NCI-H446 (cell line): ENCODE data around the gene PCDH15.
"Not testable (repeated sequence)": the region's sequence is repeated elsewhere in the genome, so short reads cannot be mapped to it uniquely, and the experiment has no call there.

ENCODE experiments used
- DNase-seq, 2 experiments: peaks; one replicate each; lab custom pipeline; 2025; lab: John Stamatoyannopoulos, UW

Gene PCDH15

DNA sequence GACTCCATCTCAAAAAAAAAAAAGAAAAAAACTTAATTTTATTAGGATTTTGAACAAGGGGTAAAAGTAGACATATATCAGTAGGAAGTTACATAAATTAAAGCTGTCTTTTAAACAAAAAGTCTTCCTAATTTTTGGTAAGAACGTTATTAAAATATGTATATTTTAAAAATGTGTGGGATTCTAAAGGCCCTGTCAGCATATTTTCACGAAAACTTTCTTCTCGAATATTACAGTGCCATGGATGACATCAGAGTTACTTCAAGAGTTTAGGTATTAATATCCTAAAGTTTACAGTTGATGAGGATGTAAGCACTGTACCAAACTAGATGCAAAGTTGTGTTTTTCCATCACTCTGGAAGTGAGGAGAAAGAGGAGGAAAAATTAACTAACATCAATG, 820.8 kb downstream of the PCDH15 start:
- no peak for DNase-seq

- DNase-seq: no peak
These were observed 822.7 kb downstream of the PCDH15 start for GRCh38 chr10:53978301-53978700.

DNA sequence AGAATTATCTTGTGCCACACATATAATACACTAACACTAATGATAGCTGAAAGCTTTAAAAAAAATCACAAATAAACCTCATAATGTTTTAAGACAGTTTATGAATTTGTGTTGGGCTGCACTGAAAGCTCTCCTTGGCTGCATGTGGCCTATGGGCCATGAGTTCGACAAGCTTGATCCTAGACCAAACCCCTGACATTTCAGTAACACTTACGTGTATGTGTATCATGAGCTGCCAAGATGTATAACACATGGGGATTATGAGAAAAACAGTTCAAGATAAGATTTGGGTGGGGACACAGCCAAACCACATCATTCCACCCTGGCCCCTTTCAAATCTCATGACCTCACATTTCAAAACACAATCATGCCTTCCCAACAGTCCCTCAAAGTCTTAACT, 823.8 kb downstream of the PCDH15 start:
- no peak for DNase-seq

GRCh38 chr10:53957401-53957800, 843.6 kb downstream of the PCDH15 start:
- no peak for DNase-seq

DNA sequence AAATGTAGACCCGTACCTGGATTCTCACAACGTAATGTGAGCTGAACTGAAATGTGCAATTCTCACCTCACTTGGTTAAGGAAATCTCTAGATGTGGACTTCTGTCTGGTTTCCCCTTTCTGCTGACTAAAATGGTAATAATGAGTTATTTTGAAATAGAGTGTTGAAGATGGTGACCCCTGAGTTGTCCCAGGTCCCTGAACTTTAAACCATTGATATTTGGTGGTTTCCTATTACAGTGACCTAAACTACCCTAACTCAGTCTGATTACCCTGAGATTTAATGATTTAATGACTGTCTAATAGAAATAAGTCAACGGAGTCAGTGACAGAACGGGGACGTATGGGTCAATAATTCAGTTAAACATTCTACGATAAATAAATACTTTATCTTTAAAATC, 845.9 kb downstream of the PCDH15 start:
- no peak for DNase-seq

DNA sequence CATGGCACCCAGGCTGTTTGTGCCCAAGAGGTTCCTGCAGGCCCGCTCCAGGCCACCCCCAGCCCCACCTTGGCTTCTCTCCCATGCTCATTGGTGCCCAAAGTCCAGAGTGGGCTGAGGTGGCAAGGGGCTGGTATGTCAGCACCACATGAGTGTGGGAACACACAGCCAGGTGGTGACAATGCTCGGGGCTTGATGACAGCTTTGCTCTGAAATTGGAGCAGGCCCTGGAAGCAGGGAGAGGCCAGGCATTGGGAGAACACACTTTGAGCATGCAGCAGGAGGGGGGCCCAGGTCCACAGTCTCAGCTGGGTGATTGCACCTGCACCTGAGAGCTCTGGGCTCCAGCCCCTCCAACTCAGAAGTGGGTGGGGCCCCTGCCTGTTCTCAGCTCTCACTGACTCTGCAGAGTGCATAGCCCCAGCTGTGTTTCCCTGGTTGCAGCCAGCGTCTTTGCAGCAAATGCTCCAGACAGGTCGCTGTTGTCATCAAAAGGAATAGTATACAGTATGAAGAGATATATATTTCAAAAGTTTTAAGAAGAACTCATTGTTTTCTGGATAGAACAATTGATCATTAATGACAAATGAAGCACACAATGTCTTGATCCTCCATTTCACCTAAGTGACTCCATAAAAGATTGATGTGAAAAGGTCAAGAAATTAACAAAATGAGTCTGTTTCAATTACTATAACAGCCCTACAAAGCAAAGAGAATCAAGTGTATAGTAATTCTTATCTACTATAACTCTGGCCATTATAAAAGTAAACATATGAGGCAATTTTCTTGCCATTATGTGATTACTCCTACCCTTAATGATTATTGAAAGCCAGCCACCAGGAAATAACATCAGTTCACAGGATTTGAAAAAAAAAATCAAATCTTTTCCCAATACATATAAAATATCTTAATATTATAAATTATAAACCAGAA, 848.1 kb downstream of the PCDH15 start:
- no peak for DNase-seq

DNA sequence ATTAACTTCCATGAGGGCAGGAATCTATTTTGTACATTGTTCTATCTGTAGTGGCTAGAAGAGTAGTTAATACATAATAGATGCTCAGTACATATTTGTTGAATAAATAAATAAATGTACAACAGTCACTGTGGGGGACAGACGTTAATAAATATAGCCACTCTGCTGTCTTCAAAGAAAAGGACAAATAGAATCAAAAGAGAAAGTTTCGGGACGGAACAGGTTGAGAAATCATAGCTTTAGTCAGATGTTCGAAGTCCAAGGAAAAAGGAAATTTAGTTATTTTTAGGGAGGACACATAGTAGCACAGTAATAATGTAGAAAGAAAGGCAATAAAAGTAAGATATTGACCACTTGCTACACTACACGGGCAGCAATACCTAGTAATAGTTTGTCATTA, 861.4 kb downstream of the PCDH15 start:
- no peak for DNase-seq

DNA sequence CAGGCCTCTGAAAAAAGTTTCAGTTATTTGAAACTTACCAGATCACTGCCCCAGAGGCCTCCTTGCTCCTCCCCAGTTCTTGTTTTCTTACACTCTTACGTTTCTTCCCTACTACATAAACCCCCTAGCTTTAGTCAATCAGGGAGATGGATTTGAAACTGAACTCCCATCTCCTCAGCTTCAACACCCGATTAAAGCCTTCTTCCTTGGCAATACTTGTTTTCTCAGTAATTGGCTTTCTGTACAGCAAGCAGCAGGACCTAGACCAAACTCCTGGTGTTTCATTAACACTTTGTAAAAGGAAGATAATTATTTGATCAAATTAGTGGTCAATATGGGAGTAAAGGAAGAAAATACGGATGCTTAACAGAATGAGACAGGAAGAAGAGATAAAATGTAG, 870.4 kb downstream of the PCDH15 start:
- DNase-seq: no peak

- DNase-seq: not testable (repeated sequence)
These were observed 876.9 kb downstream of the PCDH15 start for GRCh38 chr10:53924051-53924700.

DNA sequence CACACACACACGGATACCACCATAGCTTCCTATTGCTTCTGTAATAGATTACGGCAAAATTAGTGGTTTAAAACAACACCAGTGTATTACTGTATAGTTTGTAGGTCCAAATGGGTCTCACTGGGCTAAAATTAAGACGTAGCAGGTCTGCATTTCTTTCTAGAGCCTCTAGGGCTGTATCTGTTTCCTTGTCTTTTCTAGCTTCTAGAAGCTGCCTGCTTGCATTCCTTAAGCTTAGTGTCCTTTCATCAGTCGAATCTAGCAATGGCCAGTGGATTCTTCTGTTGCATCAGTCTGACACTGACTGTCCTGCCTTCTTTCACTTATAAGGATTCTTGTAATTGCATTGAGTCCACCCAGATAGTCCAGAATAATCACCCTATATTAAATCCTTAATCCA, 882.3 kb downstream of the PCDH15 start:
- DNase-seq: no peak

GRCh38 chr10:53909791-53910190, 891.2 kb downstream of the PCDH15 start:
- no peak for DNase-seq

- DNase-seq: no peak
These were observed 896.4 kb downstream of the PCDH15 start for GRCh38 chr10:53904506-53905241.

GRCh38 chr10:53903756-53904155, 897.3 kb downstream of the PCDH15 start:
- DNase-seq: no peak

- no peak for DNase-seq
These were observed 901.4 kb downstream of the PCDH15 start for GRCh38 chr10:53899463-53900160.

DNA sequence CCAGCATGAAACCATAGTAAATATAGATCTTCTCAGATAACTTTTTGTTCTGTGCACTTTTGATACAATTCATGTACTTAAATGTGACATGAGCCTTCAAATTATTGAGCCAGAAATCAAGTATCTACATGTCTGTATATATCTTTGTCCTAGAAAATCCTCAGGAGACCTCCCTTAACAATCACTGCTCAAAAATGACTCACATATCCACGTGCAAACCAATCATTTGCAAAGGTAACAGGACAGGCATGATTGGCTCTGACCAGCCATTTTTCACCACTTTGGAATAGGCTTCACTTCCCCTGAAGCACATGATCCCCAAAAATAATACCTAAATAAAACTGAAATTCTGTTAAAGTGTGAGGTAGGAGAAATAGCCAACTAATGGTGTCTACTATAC, 902.5 kb downstream of the PCDH15 start:
- no peak for DNase-seq

DNA sequence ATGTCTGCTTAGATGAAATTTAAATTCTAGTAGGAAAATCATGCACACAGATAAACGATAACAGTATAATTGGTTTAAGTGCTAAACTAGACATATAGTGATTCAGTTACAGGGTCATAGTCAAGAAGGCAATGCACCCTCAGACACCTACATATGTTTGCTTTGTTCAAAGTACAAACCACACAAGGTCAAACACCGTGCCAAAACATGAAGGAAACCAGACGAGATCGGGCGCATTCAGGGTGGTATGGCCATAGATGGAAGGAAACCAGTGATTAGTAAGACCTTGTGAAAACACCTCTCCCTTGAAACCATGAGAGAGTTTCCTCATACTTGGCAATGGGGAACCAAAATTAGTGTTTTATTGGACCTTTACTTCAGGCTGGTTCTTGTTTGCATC, 906.9 kb downstream of the PCDH15 start:
- DNase-seq: no peak

- DNase-seq: no peak
These were observed 908.0 kb downstream of the PCDH15 start for GRCh38 chr10:53893061-53893460.

DNA sequence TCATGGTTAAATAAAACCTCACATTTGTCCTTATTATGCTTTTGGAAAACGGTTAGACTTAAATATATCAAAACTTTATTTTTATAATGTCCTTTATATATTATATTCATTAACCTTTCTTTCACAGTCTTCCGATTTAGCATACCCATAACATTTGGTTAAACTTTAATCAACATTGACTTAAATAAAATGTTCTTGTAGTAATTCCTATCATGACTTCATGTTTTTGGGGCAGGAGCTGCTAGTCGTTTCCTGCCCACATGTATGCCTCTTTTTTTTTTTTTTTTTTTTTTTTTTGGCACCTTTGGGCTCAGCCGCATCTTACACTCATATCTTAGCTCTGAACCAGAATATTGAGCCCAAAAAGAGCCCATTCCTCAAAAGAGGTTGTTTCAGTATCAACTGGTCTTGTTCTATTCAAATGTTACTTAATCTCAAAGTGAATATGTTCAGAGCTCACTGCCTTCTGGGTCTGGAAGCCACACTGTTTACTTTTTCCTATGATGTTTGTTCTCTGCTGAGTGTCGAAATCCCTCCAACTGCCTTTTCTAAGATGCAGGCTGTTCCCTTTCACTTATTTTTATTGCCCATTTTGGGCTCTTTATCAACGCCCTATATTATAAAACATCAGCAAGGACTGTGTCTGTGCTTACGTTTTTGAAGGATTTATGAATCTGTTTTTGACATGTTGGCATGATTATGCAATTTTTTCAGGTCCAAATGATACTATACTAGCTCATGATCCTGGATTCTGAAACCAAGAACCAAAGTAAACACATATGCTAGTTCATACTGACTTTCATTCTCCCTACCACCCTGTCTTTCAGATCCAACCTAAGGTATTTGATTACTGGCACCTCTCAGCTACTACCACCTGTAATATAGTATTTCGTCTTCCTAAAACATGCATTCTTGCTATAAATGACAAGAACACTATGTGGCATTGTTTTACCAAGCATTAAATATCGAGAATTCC, 914.4 kb downstream of the PCDH15 start:
- DNase-seq: no peak

DNA sequence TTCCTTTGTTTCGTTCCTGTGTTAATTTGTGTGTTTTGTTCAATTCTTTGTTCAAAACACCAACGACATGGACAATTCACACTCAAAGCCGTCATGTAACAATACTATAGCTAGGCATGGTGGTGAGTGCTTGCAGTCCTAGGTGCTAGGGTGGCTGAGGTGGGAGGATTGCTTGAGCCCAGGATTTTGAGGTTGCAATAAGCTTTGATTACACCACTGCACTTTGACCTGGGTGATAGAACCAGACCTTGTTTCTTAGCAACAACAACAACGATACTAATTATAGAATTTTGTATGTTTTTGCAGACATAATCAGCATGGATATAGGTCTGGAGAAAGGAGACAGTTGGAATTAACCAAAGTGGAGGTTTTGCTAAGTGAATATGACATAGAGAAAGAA, 936.2 kb downstream of the PCDH15 start:
- DNase-seq: no peak

DNA sequence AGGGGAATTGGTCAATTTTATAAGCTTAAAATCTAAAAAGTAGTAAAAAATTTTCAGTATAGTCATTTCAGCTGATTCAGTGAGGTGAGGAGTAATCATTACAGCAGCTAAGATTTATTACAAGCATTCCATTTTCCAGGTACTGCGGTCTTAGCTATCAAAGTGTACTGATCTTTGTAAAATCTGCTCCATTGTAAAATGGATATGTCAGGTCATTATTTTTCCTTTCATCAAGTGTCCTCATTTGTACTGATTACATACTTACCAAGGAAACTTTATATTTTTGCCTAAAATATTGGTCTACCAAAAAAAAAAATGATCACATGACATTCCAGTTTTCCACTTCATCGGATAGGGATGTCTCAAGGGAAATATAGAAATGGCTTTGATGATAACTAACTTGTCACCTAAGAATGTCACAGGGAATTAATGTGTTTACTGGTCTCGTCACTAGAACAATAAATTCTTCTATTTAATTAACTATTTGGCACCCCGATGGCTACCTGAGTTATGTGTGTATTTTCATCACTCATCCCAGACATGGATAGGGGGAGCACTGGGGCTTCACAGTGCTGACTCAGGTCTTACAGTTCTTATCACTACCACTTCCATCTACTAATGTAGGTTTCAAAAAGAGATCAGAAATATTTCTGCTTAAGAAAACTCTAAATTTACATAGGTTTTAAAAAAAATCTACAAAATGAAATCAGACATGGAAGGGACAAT, 948.4 kb downstream of the PCDH15 start:
- no peak for DNase-seq
